Ascending aorta (tissue), 2 donors: Measurements from ENCODE around the gene KANTR. TPM values are rescaled to one million over a fixed set of nuclear protein-coding genes. Genes with fewer than 3 reads are reported as not detected.

Source experiments
- DNase-seq, 2 donors: peaks; one replicate each; pipeline ENCODE4 v3.0.0-alpha.2; 2019; ENCODE audit warnings: low spot score in 2 of 2
- H3K27ac ChIP-seq, 2 donors: fragments of 200-600 bp; sonication (generic); one replicate each; pipeline ENCODE4 v1.5.1; 2016 to 2017; ENCODE audit warnings: mild to moderate bottlenecking in 1 of 2
- H3K27me3 ChIP-seq: fragments of 200-600 bp; sonication (generic); one replicate; pipeline ENCODE4 v1.5.1; 2017
- H3K36me3 ChIP-seq, 2 donors: fragments of 200-600 bp; sonication (generic); one replicate each; pipeline ENCODE4 v1.5.1; 2016
- H3K4me1 ChIP-seq, 2 donors: fragments of 200-600 bp; sonication (generic); one replicate each; pipeline ENCODE4 v1.5.1; 2016 to 2017; ENCODE audit warnings: mild to moderate bottlenecking in 1 of 2
- H3K4me3 ChIP-seq, 2 donors: fragments of 200-600 bp; sonication (generic); one replicate each; pipeline ENCODE4 v1.5.1; 2016 to 2017; ENCODE audit warnings: mild to moderate bottlenecking in 1 of 2
- H3K9me3 ChIP-seq, 2 donors: fragments of 200-600 bp; sonication (generic); one replicate each; pipeline ENCODE4 v1.5.1; 2016
- intact Hi-C: fragments of 100-400 bp; cut with DNase I; formaldehyde crosslinking; loops from one replicate; pipeline ENCODE4 v1.15.1; 2023
- total RNA-seq: library from RNA; depleted of rRNA; stranded (reverse); fragments of >200 nt; gene quantifications from one replicate; pipeline ENCODE4 v1.1.0, GENCODE V29; 2016
- TF ChIP-seq, protein P1 (sequence below), 3 experiments: fragments of 200-600 bp in 2 of 3; fragments of 450-650 bp in 1 of 3; sonication (generic) in 2 of 3; IDR thresholded peaks; one replicate each; pipeline ENCODE4 v1.5.1; 2016 to 2019; ENCODE audit warnings: antibody characterized with exemption in 3 of 3, mild to moderate bottlenecking in 1 of 3, moderate library complexity in 1 of 3

Gene KANTR, protein sequence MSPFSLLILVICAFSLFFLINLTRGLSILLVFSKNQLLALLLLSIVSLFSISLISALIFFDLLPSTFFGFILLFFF
- 5.0 TPM for total RNA-seq

DNA sequence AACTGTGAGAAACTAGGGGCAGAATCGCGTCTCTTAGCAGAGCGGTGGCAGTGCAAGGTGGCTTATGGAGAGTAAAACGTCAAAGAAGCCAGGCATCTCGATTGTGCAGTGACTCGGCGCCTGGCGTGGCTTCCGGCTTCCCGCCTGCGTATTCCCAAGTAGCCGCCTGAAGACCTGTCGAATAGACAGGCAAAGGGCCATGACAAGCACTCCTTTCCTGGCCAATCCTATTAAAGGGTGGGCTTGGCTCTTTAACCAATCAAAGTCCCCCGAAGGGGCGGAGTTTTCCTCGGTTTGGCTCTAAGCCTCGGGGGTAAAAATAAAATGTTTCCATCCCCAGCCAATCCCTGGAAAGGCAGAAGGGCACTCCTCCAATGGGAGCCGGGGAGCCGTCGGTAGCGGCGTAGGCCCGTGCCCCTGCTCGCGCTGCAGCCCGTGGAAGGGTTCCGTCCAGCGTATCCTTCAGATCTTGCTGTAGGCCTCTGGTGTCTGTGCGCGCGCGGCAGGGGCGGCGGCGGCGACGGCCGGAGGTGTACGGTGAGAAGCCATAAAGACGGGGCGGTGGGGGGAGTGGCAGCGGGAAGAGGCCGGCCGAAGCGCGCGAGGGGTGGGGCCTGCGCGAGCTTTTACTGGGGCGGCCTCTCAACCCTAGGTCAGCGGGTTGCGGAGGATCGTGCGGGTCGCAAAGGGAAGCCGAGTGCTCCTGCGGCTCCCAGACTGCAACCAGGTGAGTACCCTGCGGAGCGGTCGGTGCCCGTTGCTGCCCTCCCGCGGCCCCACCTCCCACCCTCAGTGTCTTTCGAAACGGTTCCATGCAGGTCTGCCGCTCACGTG is at the start of gene KANTR:
Gene KANTR (plus strand): TSS at position 395 of the 834 bp plus-strand sequence. CDS start 30,131 bp downstream, outside the sequence.
- no peaks in the 10 kb centered on the region for H3K4me1 ChIP-seq
- H3K27ac ChIP-seq, result peak within 1 kb of the TSS; percentile 80 to 81
- TF ChIP-seq, protein P1, sequence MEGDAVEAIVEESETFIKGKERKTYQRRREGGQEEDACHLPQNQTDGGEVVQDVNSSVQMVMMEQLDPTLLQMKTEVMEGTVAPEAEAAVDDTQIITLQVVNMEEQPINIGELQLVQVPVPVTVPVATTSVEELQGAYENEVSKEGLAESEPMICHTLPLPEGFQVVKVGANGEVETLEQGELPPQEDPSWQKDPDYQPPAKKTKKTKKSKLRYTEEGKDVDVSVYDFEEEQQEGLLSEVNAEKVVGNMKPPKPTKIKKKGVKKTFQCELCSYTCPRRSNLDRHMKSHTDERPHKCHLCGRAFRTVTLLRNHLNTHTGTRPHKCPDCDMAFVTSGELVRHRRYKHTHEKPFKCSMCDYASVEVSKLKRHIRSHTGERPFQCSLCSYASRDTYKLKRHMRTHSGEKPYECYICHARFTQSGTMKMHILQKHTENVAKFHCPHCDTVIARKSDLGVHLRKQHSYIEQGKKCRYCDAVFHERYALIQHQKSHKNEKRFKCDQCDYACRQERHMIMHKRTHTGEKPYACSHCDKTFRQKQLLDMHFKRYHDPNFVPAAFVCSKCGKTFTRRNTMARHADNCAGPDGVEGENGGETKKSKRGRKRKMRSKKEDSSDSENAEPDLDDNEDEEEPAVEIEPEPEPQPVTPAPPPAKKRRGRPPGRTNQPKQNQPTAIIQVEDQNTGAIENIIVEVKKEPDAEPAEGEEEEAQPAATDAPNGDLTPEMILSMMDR (IDR thresholded peaks at IDR 0.05), result no peak
- H3K9me3 ChIP-seq, result no peaks in the 10 kb centered on the region
- peaks cover 0 to 5% of the 10 kb centered on the region in 2 donors for H3K36me3 ChIP-seq
- peaks cover 3% of the 10 kb centered on the region for H3K27me3 ChIP-seq
- peak; percentile 74 to 93 for DNase-seq
- H3K4me3 ChIP-seq, result peak within 1 kb of the TSS; percentile 58 to 73
- intact Hi-C loops, result loop anchor here (1.0 to 10.0 kb wide), 5 partner anchors 22 to 1199 kb away; partner anchors contain the start of genes HSD17B10, KDM5C and MAGED1

GRCh38 chrX:53044995-53045394 is 48.9 kb upstream of the KANTR start:
- H3K27me3 ChIP-seq, result no peaks in the 10 kb centered on the region
- no peak for DNase-seq
- TF ChIP-seq, protein P1 (IDR thresholded peaks at IDR 0.05), result no peak
- H3K36me3 ChIP-seq, result no peaks in the 10 kb centered on the region
- no peaks in the 10 kb centered on the region for H3K9me3 ChIP-seq
- intact Hi-C loops, result no loop called here
- no peaks in the 10 kb centered on the region for H3K4me1 ChIP-seq
- no peak overlapping the region for H3K4me3 ChIP-seq
- no peak overlapping the region for H3K27ac ChIP-seq

- TF ChIP-seq, protein P1 (IDR thresholded peaks at IDR 0.05), result peak in 1 of 3 experiments; percentile 19
- no peak for DNase-seq
- H3K4me3 ChIP-seq, result no peak overlapping the region
- no peaks in the 10 kb centered on the region for H3K4me1 ChIP-seq
- H3K27me3 ChIP-seq, result no peaks in the 10 kb centered on the region
- H3K36me3 ChIP-seq, result no peaks in the 10 kb centered on the region
- intact Hi-C loops, result no loop called here
- H3K9me3 ChIP-seq, result no peaks in the 10 kb centered on the region
- H3K27ac ChIP-seq, result peak overlapping the region; percentile 50 to 55
These were observed 46.7 kb upstream of the KANTR start for GRCh38 chrX:53047228-53047627.

- Histone ChIP-seq H3K27me3 (no peaks in the 10 kb centered on the region), H3K9me3 (no peaks in the 10 kb centered on the region), H3K36me3 (no peaks in the 10 kb centered on the region), H3K27ac (peak within 1 kb of the TSS; percentile 50 to 55), H3K4me1 (no peaks in the 10 kb centered on the region), H3K4me3 (peak within 1 kb of the TSS; percentile 53 to 69)
- TF ChIP-seq, protein P1 (IDR thresholded peaks at IDR 0.05), result no peak
- intact Hi-C loops, result no loop called here
- peak in 1 of 2 donors; percentile 75 for DNase-seq
These were observed 45.5 kb upstream of the KANTR start, which contains the start of gene GPR173 for GRCh38 chrX:53048169-53049126. Gene GPR173 (plus strand): TSS chrX:53048789. CDS start chrX:53076622, 27,833 bp downstream.

DNA sequence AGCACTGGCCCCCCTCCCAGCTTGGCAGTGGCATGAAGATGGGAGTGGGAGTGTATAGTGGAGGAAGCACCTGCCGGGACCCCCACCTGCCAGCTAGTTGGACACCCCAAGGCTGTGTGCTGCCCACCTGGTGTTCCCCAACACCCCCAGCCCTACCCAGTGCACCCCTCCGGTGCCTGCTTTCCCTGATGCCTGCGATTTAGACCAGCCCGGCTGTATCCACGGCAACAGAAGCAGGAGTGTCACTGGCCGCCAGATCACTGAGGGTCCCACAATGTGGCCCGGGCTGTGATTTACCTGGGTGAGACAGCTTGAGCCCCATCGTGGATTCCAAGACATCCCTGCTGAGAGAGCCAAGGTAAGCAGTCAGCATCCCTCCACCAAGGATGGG is 44.8 kb upstream of the KANTR start:
- H3K36me3 ChIP-seq, result no peaks in the 10 kb centered on the region
- no peaks in the 10 kb centered on the region for H3K27me3 ChIP-seq
- no peak for DNase-seq
- intact Hi-C loops, result no loop called here
- H3K4me3 ChIP-seq, result peak overlapping the region; percentile 53 to 69
- peak overlapping the region; percentile 50 to 55 for H3K27ac ChIP-seq
- no peaks in the 10 kb centered on the region for H3K4me1 ChIP-seq
- TF ChIP-seq, protein P1 (IDR thresholded peaks at IDR 0.05), result no peak
- no peaks in the 10 kb centered on the region for H3K9me3 ChIP-seq
